ENCODE results near the gene ANP32E.

The ANP32E gene

GRCh38 chr1:150235852-150236613, at the start of gene ANP32E:
TSS of gene ANP32E (minus strand) at chr1:150236112. CDS start at chr1:150235786, 326 bp downstream.
- DNase-seq (ENCODE audit: low read depth in 2 of 2), result peak; percentile 81 to 90

- no peak for DNase-seq (ENCODE audit: low read depth in 2 of 2)
Measured at GRCh38 chr1:150283260-150283659, 47.3 kb upstream of the ANP32E start.

- DNase-seq (ENCODE audit: low read depth in 2 of 2), result no peak
Measured at GRCh38 chr1:150282558-150282958, 46.6 kb upstream of the ANP32E start.

- peak; percentile 59 to 82 for DNase-seq (ENCODE audit: low read depth in 2 of 2)
Measured at GRCh38 chr1:150281758-150282557, 46.0 kb upstream of the ANP32E start, which contains the start of gene CIART. TSS of gene CIART (plus strand) at chr1:150282554. CDS start at chr1:150283268, 714 bp downstream.

- peak; percentile 21 to 46 for DNase-seq (ENCODE audit: low read depth in 2 of 2)
Measured at GRCh38 chr1:150281221-150281757, 45.4 kb upstream of the ANP32E start.

GRCh38 chr1:150280138-150280707, 44.3 kb upstream of the ANP32E start:
- no peak for DNase-seq (ENCODE audit: low read depth in 2 of 2)

- DNase-seq (ENCODE audit: low read depth in 2 of 2), result no peak
Measured at GRCh38 chr1:150273311-150273710, 37.4 kb upstream of the ANP32E start.

- DNase-seq (ENCODE audit: low read depth in 2 of 2), result no peak
Measured at GRCh38 chr1:150271291-150271959, 35.5 kb upstream of the ANP32E start.

GRCh38 chr1:150269451-150269850, 33.5 kb upstream of the ANP32E start:
- DNase-seq (ENCODE audit: low read depth in 2 of 2), result no peak

GRCh38 chr1:150268705-150269403, 32.9 kb upstream of the ANP32E start, which contains the start of gene APH1A:
TSS of gene APH1A (minus strand) at chr1:150269016. CDS start at chr1:150268810, 206 bp downstream.
- DNase-seq (ENCODE audit: low read depth in 2 of 2), result peak; percentile 81 to 91

- DNase-seq (ENCODE audit: low read depth in 2 of 2), result no peak
Measured at GRCh38 chr1:150268340-150268704, 32.4 kb upstream of the ANP32E start.

- DNase-seq (ENCODE audit: low read depth in 2 of 2), result no peak
Measured at GRCh38 chr1:150267896-150268295, 32.0 kb upstream of the ANP32E start.

- DNase-seq (ENCODE audit: low read depth in 2 of 2), result no peak
Measured at GRCh38 chr1:150263549-150263948, 27.6 kb upstream of the ANP32E start.

GRCh38 chr1:150262388-150263320, 26.7 kb upstream of the ANP32E start:
- DNase-seq (ENCODE audit: low read depth in 2 of 2), result no peak

- no peak for DNase-seq (ENCODE audit: low read depth in 2 of 2)
Measured at GRCh38 chr1:150261367-150261766, 25.5 kb upstream of the ANP32E start.

- no peak for DNase-seq (ENCODE audit: low read depth in 2 of 2)
Measured at GRCh38 chr1:150259758-150260669, 24.1 kb upstream of the ANP32E start.

GRCh38 chr1:150259217-150259616, 23.3 kb upstream of the ANP32E start:
- no peak for DNase-seq (ENCODE audit: low read depth in 2 of 2)
